Measurements from ENCODE around the gene MTMR6.

MTMR6 gene

DNA sequence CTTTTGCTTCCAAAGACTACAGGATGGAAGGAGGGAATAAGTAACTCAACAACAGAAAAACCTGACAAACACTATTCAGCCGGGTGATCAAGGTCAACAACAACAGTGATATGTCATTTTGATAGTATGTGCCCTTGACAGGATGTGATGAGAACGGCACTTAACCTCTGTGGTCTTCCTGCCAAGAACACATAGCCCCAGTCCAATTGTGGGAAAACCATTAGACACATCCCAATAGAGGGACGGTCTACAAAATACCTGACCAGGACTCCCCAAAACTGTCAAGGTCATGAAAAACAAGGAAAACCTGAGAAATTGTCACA is 72.1 kb downstream of the MTMR6 start:
- no peak for DNase-seq

DNA sequence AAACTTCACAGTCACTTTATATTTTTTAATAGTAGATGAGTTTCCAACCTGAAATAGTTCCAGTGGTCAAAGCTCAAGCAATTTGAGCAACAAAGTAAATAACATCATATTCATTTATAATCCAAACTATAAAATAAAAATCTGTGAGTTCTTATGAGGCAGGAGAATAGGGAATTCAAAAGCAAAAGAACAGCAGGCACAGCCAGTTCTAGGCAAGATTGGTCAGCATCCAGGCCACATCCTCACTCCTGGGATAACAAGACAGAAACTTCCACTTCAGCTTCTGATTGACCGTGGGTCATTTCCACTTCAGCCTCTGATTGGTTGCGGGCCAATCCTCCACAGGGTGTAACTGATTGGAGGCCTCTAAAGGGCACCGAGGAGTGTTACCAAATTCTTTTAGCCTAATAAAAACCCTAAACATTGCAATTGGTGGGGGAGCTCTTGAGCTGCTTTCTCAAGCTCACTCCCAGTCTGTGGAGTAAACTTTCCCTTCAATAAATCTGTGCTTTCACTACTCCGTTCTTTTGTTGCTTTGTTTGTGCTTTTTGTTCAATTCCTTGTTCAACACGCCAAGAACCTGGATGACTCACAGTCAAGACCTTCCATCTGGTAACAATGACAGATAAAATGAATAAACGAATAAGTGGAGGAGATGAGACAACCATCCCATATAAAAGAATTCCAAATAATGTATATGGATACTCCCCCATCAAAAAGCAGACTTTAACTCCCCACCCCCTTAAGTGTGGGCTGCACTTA is 72.6 kb downstream of the MTMR6 start:
- DNase-seq: no peak

DNA sequence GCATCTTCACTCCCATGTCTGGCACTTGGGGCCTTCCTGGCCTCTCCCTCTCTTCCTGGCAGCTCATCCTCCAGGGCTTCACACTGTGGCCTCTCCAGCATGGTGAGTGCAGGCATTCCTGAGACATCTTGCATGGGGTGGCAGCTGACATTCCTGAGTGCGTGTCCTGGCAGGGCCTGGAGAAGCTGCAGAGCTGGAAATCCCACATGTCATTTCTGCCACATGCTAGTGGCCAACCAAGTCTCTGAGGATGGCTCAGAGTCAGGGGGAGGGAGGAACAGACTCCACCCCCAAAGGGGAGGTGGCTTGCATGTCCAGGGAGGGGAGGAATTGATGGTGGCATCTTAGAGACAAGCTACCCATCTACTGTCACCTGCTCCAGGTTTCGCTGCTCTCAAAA is 73.6 kb downstream of the MTMR6 start:
- DNase-seq: peak; percentile 16

DNA sequence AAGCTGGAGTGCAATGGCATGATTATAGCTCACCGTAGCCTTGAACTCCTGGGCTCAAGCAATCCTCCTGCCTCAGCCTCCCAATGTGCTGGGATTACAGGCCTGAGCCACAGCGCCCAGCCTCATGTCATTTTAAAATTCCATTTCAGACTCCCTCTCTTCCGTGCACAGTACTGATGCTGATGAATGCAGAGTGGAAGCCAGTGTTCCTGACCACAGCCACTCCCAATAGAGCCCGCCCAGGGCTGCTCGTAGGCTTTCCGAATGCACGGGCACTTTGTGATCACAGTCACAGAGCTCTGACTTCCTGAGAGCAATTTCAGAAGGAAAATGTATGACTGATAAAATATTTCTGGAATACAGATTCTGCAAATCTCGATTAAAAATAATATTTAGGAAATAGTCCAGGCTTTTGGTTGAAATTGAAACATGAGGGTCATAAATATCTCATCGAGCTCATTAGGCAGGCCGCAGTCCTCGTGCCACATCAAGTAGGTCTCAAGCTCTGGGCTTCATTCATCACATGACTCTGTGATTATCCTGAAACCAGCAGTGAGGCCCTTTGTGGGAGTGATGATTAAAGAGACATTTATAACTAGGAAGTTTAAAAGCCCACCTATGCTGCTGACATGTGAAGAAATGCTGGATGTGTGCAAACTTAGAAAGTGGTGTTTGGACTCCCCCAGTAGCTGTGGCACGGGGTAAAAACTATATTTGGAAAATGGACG is 76.3 kb downstream of the MTMR6 start:
- DNase-seq: no peak

DNA sequence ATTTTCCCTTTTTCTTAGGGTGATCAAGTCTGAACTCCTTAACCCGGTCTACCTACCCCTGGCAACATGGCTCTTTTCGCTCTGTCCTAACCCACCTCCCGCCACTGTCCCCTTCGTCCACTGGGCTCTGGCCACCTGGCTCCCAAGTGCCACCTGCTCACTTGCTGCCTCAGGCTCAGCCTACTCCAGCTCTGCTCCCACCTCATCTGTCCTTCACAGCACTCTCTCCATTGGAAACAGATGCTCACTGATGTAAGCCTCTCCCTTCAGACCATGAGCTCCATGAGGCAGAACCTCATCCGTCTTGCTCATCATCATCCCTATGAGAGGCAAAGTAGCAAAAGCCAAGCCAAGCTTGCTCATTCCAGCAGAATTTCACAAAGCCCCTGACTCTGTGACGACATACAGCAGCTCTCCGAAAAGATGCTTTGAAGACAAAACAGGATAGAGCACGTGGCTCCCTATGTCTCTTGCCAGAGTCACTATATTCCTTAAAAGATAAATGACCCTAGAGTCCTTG is 79.9 kb downstream of the MTMR6 start:
- no peak for DNase-seq

DNA sequence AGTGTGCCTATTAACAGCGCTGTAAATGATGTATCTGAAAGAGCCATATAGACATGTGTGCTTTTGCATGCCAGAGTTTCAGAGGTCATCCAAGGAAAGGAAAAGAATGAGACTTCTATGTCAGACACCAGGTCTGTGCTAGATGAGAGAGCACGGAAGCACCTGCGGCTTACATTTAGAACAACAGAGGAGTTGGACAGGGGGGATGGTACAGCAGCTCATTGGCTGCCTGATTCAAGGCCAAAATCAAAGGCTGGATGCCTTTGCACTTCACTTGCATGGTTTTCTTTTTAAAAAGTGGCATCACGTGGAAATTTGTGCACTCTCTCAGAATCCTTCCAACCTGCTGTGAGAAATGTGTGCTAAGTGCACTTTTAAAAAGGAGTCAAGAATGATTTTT is 82.4 kb downstream of the MTMR6 start:
- no peak for DNase-seq

DNA sequence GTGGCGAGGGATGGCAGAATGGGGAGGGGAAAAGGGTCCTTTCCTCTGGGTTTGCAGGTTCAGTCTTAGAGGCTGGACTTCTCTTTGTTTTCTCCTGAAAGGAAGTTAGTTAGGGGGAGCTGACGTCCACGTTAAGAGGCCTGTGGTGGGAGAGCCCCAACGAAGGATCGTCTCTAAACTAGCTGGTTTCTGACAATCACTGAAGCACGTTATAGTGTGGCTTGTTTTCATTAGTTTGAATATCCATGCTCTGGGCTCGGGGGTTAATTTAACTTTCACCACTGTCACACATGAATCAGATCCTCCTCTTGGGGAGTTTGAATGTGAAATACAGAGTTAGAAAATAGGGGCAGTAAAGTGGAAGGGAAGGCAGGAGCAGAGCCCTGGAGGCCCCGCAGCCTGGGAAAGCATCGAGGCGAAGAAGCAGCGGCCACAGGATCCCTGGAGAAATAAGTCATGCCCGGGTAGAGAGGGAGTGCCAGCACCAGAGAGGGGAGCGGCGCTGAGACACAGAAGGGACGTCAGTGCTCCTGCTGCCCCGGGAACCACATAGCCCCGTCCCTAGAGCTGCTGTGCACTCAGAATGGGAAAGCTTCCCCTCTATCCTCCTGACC is 84.1 kb downstream of the MTMR6 start:
- DNase-seq: peak; percentile 9

DNA sequence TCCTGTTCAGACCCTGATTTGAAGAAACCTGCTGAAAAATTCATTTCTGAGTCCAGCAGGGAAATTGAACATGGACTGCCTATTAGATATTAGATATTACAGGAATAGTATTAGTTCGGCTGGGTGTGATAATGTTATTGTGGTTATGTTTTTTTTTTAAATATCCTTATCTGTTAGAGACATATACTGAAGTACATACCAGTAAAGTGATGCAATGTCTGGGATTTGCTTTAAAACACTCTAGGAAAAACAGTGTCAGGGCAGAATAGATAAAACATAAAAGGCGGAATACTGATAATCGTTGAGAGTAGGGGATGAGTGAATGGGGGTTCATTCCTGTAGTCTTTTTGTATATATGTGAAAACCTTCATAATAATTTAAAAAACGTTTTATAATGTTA is 86.5 kb downstream of the MTMR6 start:
- DNase-seq: no peak

DNA sequence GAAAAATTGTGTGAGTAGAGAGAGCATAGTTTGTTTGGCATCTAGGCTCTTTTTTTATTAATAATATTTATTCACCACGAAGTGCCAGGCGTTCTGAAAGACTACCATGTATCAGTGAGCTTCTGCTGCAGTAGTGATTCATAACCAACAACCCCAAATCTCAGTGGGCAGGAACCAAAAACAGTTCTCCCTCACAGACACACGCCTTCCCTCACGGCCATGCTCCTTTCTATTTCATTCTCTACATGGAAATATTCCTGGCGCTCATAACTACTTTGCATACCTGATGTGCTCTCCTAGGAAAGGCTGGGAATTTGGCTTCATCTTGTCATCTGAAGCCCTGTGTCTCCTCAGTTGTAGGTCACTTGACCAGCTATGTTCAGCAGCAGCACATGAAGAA is 88.6 kb downstream of the MTMR6 start:
- no peak for DNase-seq

DNA sequence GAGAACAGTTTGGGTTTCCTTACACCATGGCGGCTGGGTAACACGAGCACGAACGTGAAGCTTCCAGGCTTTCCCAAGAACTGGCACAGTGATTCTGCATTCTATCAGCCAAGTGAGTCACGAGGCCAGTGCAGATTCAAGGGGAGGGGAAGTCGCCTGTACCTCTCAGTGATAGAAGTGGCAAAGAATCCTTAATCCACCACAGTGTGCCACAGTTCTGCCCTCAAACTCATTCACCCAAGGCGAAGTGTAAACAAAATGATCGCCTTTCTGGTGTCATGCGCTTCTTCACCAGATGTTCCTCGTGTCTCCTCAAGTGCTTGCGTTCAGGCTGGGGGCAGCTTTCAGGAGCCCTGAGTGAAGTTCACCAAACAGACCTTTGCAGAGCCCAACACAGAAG is 90.3 kb downstream of the MTMR6 start:
- no peak for DNase-seq

Data from fibroblast of skin of back (primary cell).